Natural killer cell (primary cell): ENCODE data around the gene ABCC10. TPM values are rescaled to one million over a fixed set of nuclear protein-coding genes. Genes with fewer than 3 reads are reported as not detected.
"Not testable (repeated sequence)": the region's sequence is repeated elsewhere in the genome, so short reads cannot be mapped to it uniquely, and the experiment has no call there.

Source experiments
- ATAC-seq, 3 donors: fragments of 150-1000 bp in 2 of 3; fragments of 200-7000 bp in 1 of 3; cut with Tn5 transposase; 1 replicate in 1 of 3; 2 replicates in 2 of 3; pipeline ENCODE4 v1.10.0; 2021; ENCODE audit warnings: mild to moderate bottlenecking in 2 of 3, moderate library complexity in 2 of 3
- DNase-seq, 2 donors: peaks; one replicate each; pipeline versions ENCODE4 v3.0.0 to v3.0.0-alpha.2; 2013 to 2021; ENCODE audit warnings: mixed read lengths in 1 of 2
- H3K27ac ChIP-seq: one replicate; pipeline ENCODE4 v1.5.1; 2013; ENCODE audit warnings: mild to moderate bottlenecking, low read length
- H3K27me3 ChIP-seq: one replicate; pipeline ENCODE4 v1.6.1; 2013; ENCODE audit warnings: low read length; ENCODE audit not compliant: control insufficient read depth, insufficient read depth
- H3K36me3 ChIP-seq: one replicate; pipeline ENCODE4 v1.6.1; 2013; ENCODE audit warnings: low read length; ENCODE audit not compliant: control insufficient read depth, insufficient read depth
- H3K4me1 ChIP-seq: one replicate; pipeline ENCODE4 v1.6.1; 2013; ENCODE audit warnings: low read length; ENCODE audit not compliant: control insufficient read depth, insufficient read depth
- H3K4me3 ChIP-seq: one replicate; pipeline ENCODE4 v1.5.1; 2013; ENCODE audit warnings: low read length
- H3K9me3 ChIP-seq: one replicate; pipeline ENCODE4 v1.6.1; 2013; ENCODE audit warnings: low read length; ENCODE audit not compliant: control insufficient read depth, insufficient read depth
- H3K27ac Mint-ChIP-seq, 2 donors: one replicate each; pipeline ENCODE4 v1.8.0; 2022; ENCODE audit warnings: mild to moderate bottlenecking in 2 of 2, mixed read lengths in 2 of 2, moderate library complexity in 1 of 2
- H3K27me3 Mint-ChIP-seq, 2 donors: one replicate each; pipeline ENCODE4 v1.8.0; 2022; ENCODE audit warnings: low read depth in 2 of 2, mixed read lengths in 2 of 2
- H3K36me3 Mint-ChIP-seq: one replicate; pipeline ENCODE4 v1.8.0; 2022; ENCODE audit warnings: mixed read lengths
- H3K4me1 Mint-ChIP-seq, 2 donors: one replicate each; pipeline ENCODE4 v1.8.0; 2022; ENCODE audit warnings: mixed read lengths in 2 of 2
- H3K4me3 Mint-ChIP-seq: one replicate; pipeline ENCODE4 v1.8.0; 2022; ENCODE audit warnings: mild to moderate bottlenecking, moderate library complexity, mixed read lengths
- H3K9me3 Mint-ChIP-seq, 2 donors: one replicate each; pipeline ENCODE4 v1.8.0; 2022; ENCODE audit warnings: mixed read lengths in 2 of 2
- CTCF ChIP-seq: fragments of 200-600 bp; IDR thresholded peaks from one replicate; pipeline ENCODE4 v1.8.0; 2022; ENCODE audit warnings: antibody characterized with exemption
- WGBS: methylation state at CpG from one replicate; pipeline ENCODE4 v1.1.7; 2013; ENCODE audit warnings: missing lambda C conversion rate; ENCODE audit not compliant: insufficient coverage; 5-methylcytosine and 5-hydroxymethylcytosine counted together
- intact Hi-C: fragments of 100-400 bp; cut with micrococcal nuclease; formaldehyde crosslinking; loops from one replicate; pipeline ENCODE4 v1.14.2; 2022
- total RNA-seq, 4 donors: library from RNA; stranded (reverse); fragments of 120-200 nt in 1 of 4; gene quantifications; one replicate each; pipeline versions ENCODE4 v1.2.3 to v1.2.4, GENCODE V29; 2013 to 2022

The ABCC10 gene
- total RNA-seq, 3 donors from 2014 or later (not counting 1 experiment from before 2014, with no cell fraction given) = 74.6 to 90.5 (median 81.9) TPM

GRCh38 chr6:43408259-43408658 is 19.1 kb upstream of the ABCC10 start:
- Mint-ChIP-seq H3K9me3 (no peaks in the 10 kb centered on the region), H3K4me3 (no peak overlapping the region), H3K36me3 (no peaks in the 10 kb centered on the region), H3K27ac (no peak overlapping the region), H3K4me1 (no peaks in the 10 kb centered on the region), H3K27me3 (peaks cover 24 to 33% of the 10 kb centered on the region in 2 donors)
- Histone ChIP-seq H3K36me3 (no peaks in the 10 kb centered on the region), H3K4me1 (no peaks in the 10 kb centered on the region), H3K4me3 (no peak overlapping the region), H3K27ac (no peak overlapping the region), H3K27me3 (no peaks in the 10 kb centered on the region), H3K9me3 (no peaks in the 10 kb centered on the region)
- ATAC-seq (no peak), DNase-seq (no peak)
- 91% methylated on average over 4 of the region's 4 CpGs for WGBS
- intact Hi-C loops = no loop called here
- TF ChIP-seq CTCF = no peak

- H3K4me3 Mint-ChIP-seq, H3K27me3 ChIP-seq, H3K27ac ChIP-seq, H3K4me1 ChIP-seq, DNase-seq, H3K36me3 ChIP-seq, H3K9me3 Mint-ChIP-seq, H3K4me3 ChIP-seq, H3K9me3 ChIP-seq, intact Hi-C loops, H3K4me1 Mint-ChIP-seq, H3K27ac Mint-ChIP-seq, H3K36me3 Mint-ChIP-seq, ATAC-seq: not testable (repeated sequence)
- H3K27me3 Mint-ChIP-seq = peaks cover 12 to 15% of the 10 kb centered on the region in 2 donors
- no CpG with 5 or more reads among the region's 1 CpG for WGBS
Observed at GRCh38 chr6:43410776-43411175, 16.6 kb upstream of the ABCC10 start.

GRCh38 chr6:43412541-43412940 is 14.8 kb upstream of the ABCC10 start:
- ATAC-seq (no peak), DNase-seq (no peak)
- no peaks in the 10 kb centered on the region for H3K36me3 Mint-ChIP-seq
- Histone ChIP-seq H3K4me1 (no peaks in the 10 kb centered on the region), H3K27ac (no peak overlapping the region), H3K9me3 (no peaks in the 10 kb centered on the region), H3K36me3 (no peaks in the 10 kb centered on the region), H3K4me3 (no peak overlapping the region), H3K27me3 (no peaks in the 10 kb centered on the region)
- intact Hi-C loops = no loop called here
- TF ChIP-seq CTCF = no peak
- H3K4me3 Mint-ChIP-seq = no peak overlapping the region
- no peaks in the 10 kb centered on the region for H3K9me3 Mint-ChIP-seq
- 81% methylated on average over 5 of the region's 5 CpGs for WGBS
- H3K4me1 Mint-ChIP-seq = no peaks in the 10 kb centered on the region
- no peak overlapping the region for H3K27ac Mint-ChIP-seq
- peaks cover 11% of the 10 kb centered on the region in 2 donors for H3K27me3 Mint-ChIP-seq

- Mint-ChIP-seq H3K9me3 (no peaks in the 10 kb centered on the region), H3K4me1 (no peaks in the 10 kb centered on the region), H3K27me3 (peaks cover 11 to 13% of the 10 kb centered on the region in 2 donors), H3K36me3 (no peaks in the 10 kb centered on the region), H3K27ac (no peak overlapping the region), H3K4me3 (no peak overlapping the region)
- intact Hi-C loops = no loop called here
- Histone ChIP-seq H3K27ac (no peak overlapping the region), H3K36me3 (no peaks in the 10 kb centered on the region), H3K4me3 (no peak overlapping the region), H3K9me3 (no peaks in the 10 kb centered on the region), H3K27me3 (no peaks in the 10 kb centered on the region), H3K4me1 (no peaks in the 10 kb centered on the region)
- WGBS = 97% methylated on average over 2 of the region's 2 CpGs
- DNase-seq = no peak
- TF ChIP-seq CTCF = no peak
- ATAC-seq = no peak
Observed at GRCh38 chr6:43413002-43413401, 14.3 kb upstream of the ABCC10 start.

GRCh38 chr6:43415275-43415674 is 12.1 kb upstream of the ABCC10 start:
- ATAC-seq, H3K4me3 Mint-ChIP-seq, H3K9me3 Mint-ChIP-seq, H3K4me3 ChIP-seq, H3K27me3 Mint-ChIP-seq, H3K27ac Mint-ChIP-seq, intact Hi-C loops, H3K4me1 Mint-ChIP-seq, H3K36me3 Mint-ChIP-seq, H3K27me3 ChIP-seq, H3K4me1 ChIP-seq, H3K36me3 ChIP-seq, DNase-seq, H3K9me3 ChIP-seq, H3K27ac ChIP-seq: not testable (repeated sequence)
- 97% methylated on average over 5 of the region's 8 CpGs for WGBS
